Measurements from ENCODE around the gene VWF.

GRCh38 chr12:6020930-6021329, 103.5 kb downstream of the VWF start:
- TF ChIP-seq CTCF (IDR thresholded peaks at IDR 0.05 in 4 of 5, conservative IDR thresholded peaks at IDR 0.05 in 1 of 5) (no peak), POLR2A (IDR thresholded peaks at IDR 0.05) (no peak)

Data from gastrocnemius medialis (tissue), 4 donors.